HG02610 (cell line): ENCODE measurements around the gene DNAJC6.
"Not testable (repeated sequence)": the region's sequence is repeated elsewhere in the genome, so short reads cannot be mapped to it uniquely, and the experiment has no call there.

Experiments
- ATAC-seq: cut with Tn5 transposase; IDR thresholded peaks from one replicate; pipeline ENCODE4 v1.9.1; 2021; ENCODE audit warnings: mild to moderate bottlenecking, moderate library complexity; ENCODE audit not compliant: unreplicated experiment

Gene DNAJC6

GRCh38 chr1:65425006-65425405, 115.7 kb downstream of the DNAJC6 start:
- no peak for ATAC-seq

GRCh38 chr1:65425697-65426096, 116.4 kb downstream of the DNAJC6 start:
- no peak for ATAC-seq

DNA sequence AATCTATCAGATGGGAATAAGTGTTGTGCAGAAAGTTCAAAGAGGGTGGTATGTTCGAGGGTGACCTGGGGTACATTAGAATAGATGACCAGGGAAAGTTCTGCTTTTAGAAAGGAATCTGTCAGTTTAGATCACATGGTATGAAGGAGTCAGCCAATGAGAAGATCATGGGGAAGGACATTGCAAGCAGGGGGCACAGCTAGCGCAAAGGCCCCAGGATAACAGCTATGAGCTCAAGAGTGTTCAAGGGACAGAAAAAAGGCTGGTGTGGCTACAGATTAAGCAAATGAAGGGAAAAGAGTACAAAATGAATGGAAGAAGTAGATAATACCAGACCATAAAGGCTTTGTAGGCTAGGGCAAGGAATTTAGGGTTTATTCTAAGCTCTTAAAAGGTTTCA, 119.7 kb downstream of the DNAJC6 start:
- ATAC-seq = no peak

DNA sequence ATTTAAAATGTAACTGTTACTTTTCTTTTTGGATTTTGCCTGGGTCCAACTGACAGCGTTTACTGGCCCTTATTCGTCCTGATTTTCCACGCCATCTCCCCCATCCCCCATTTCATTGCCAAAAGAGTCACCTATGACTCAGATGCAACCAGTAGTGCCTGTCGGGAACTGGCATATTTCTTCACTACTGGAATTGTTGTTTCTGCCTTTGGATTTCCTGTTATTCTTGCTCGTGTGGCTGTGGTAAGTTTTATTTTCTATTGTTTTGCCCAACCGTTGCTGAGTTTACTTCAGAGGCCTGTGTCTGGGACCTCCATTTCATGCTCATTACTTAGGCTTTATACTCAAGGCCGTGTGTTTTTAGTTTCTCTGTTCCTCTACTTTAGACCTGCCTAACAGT, 120.5 kb downstream of the DNAJC6 start:
- no peak for ATAC-seq

GRCh38 chr1:65431111-65431705, 121.9 kb downstream of the DNAJC6 start:
- no peak for ATAC-seq

- ATAC-seq = no peak
These were observed 123.6 kb downstream of the DNAJC6 start for GRCh38 chr1:65432918-65433317.

GRCh38 chr1:65434255-65434654, 124.9 kb downstream of the DNAJC6 start:
- ATAC-seq = no peak

DNA sequence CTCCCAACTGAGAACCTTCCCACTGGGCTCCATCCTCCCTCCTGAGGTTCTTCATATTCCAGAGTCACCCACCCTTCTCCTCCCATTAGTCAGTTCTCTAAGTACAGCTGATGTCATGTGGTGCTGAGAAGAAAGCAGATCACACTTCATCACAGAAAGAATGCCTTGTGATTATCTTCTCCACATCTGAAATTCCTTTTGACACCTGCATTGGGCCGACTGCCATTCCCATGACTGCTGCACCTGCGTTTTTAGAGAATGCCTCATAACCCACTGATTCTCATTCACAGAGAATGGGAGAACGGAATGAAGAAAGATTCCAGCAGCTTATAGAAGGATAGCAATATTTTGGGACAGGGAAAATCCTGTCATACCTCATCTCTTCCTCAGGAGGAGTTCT, 125.4 kb downstream of the DNAJC6 start:
- no peak for ATAC-seq

DNA sequence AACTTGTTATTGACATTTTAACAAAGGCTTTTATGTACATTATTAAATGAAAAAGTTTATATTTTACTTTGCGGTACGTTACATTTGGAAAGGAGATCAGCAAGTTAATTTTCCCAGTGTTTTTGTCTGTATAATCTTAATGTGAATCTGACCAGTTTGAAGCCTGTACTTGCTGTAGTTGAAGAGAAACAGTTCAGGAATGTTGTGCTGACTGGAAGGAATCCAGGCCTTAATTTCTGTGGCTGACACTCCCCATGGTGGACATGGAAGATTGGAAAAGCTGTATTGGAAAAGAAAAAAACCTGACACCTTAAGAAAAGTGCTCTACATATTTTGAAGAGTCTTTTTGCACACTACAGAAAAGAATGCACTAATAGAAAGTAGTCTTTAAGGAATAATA, 126.6 kb downstream of the DNAJC6 start:
- ATAC-seq = no peak

DNA sequence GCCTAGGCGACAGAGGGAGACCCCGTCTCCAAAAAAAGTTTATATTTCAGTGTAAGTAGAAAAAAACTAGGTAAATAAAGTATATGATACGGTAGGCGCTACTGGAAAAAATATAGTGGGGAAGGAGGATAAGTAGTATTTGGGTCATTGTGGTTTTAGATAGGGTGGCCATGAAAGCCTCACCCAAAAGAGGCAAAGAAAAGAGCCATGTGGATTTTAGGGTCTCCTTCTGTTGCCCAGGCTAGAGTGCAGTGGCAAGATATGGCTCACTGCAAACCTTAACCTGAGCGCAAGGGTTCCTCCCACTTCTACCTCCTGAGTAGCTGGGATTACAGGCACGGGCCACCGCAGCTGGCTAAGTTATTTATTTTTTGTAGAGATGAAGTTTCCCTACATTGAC, 128.3 kb downstream of the DNAJC6 start:
- ATAC-seq = no peak

DNA sequence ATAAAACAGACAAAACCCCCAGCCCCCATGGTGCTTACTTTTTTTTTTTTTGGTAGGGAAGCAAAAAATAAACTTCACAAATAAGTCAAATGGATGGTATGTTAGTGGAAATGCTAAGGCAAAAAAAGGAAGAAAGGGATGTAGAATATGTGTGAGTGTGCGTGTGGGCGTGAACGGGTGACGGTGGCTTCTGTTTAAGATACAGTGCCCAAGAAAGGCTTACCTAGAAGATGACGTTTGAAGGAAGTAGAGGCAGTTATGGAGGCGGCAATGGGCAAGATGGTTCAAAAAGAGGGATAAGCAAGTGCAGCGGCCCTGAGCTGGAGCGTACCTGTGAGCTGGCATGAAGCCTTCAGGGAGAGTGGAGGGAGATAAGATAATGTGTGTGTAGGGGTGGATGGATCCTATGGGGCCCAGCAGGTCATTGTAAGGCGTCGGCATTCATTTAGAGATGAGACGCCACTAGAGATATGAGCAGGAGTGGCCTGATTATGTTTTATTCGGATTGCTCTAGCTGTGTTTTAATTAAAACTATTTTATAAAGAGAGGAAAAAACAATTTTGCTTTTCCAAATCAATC, 131.1 kb downstream of the DNAJC6 start:
- no peak for ATAC-seq

DNA sequence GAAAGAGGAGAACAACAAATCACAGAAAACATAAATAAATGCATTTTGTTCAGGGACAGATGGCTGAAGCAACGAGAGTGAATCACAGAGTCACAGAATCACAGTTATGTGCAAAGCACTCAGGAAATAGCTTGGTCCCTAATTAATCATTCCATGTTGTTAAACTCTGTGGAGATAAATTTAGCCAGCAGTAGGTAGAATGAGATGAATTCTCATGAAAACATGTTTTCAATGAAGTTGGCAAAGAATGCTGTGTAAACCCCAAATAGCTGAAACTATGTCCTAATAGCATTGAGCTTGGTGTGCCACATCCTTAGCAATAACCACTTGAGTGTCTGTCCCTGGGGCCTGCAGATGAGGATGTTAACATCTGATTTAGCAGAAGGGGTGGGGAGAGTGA, 131.6 kb downstream of the DNAJC6 start:
- no peak for ATAC-seq

- no peak for ATAC-seq
These were observed 132.1 kb downstream of the DNAJC6 start for GRCh38 chr1:65441464-65441863.

- no peak for ATAC-seq
These were observed 133.1 kb downstream of the DNAJC6 start for GRCh38 chr1:65442442-65442841.

- ATAC-seq = no peak
These were observed 134.3 kb downstream of the DNAJC6 start for GRCh38 chr1:65443647-65444046.

- ATAC-seq = no peak
These were observed 134.8 kb downstream of the DNAJC6 start for GRCh38 chr1:65444128-65444640.

- no peak for ATAC-seq
These were observed 136.5 kb downstream of the DNAJC6 start for GRCh38 chr1:65445837-65446236.

DNA sequence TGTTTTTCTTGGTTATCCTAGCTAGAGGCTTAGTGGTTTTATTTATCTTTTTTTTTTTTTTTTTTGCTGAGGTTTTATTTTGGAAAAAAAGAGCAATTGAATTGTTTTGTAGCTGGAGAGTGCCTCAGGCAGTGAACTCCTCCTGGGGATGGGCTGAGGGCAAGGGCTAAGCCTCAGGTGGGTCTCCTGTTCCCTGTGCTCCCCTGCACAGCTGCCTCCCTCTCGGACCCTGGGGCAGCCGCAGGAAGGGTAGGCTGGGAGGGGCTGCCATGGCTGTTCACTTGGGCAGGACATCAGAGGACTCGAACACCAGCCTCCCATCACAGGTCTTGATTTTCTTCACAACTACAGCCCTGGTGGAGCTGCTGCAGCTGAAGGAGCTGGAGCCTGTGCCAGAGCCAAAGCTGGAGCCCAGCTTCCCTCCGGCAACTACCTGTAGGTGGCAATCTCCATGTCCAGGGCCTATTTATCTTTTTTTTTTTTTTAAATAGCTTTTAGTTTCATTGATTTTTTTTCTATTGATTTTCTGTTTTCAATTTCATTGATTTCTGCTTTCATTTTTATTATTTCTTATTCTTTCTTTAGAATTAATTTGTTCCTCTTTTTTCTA, 140.0 kb downstream of the DNAJC6 start:
- ATAC-seq = no peak

DNA sequence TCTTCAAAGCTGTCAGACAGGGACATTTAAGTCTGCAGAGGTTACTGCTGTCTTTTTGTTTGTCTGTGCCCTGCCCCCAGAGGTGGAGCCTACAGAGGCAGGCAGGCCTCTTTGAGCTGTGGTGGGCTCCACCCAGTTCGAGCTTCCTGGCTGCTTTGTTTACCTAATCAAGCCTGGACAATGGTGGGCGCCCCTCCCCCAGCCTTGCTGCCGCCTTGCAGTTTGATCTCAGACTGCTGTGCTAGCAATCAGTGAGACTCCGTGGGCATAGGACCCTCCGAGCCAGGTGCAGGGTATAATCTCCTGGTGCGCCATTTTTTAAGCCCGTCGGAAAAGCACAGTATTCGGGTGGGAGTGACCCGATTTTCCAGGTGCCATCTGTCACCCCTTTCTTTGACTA, 146.3 kb downstream of the DNAJC6 start:
- not testable (repeated sequence) for ATAC-seq

GRCh38 chr1:65456481-65456880, 147.1 kb downstream of the DNAJC6 start:
- no peak for ATAC-seq

- no peak for ATAC-seq
These were observed 148.5 kb downstream of the DNAJC6 start for GRCh38 chr1:65457868-65458267.

DNA sequence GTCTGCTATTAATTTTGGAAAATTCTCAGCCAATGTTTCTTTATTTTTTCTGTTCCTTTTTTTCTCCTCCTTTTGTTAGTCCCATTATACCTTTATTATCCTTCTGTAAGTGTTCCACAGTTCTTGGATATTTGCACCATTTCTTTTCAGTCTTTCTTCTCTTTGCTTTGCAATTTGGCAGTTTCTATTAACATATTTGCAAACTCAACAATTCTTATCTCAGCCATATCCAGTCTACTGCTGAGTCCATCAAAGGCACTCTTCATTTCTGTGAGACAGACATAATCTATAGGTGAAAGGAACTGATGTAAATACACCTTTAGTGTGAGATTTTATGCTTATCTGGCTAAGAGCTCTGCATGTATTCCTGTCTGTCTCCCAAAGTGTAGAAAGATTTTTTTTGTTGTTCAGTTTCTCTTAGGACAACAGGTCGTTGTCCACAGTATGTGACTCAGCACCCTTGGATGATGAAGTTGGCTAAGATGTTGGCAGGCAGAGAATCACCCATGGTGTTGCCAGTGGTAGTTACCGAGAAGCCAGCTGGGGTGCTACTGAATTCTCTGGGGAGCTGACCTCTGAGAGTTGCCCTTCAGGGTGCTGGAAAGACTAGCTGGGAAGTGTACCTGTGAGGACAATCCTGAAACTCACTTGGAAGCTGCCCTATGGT, 149.5 kb downstream of the DNAJC6 start:
- ATAC-seq = no peak
